HepG2 (cell line): Measurements from ENCODE around the gene SSBP4. TPM values are rescaled to one million over a fixed set of nuclear protein-coding genes. Genes with fewer than 3 reads are reported as not detected.

ENCODE experiments used
- CEBPG ChIP-seq: IDR thresholded peaks from 2 replicates; pipeline ENCODE4 v1.6.1; 2016
- DDIT3 ChIP-seq: sonication (generic); formaldehyde crosslinking; IDR thresholded peaks from 2 replicates; pipeline ENCODE4 v1.4.0; 2020; ENCODE audit warnings: mild to moderate bottlenecking, missing genetic modification reagents
- DNMT1 ChIP-seq: sonication (generic); formaldehyde crosslinking; IDR thresholded peaks from 2 replicates; pipeline ENCODE4 v1.5.1; 2020; ENCODE audit warnings: mild to moderate bottlenecking, missing genetic modification reagents
- GATAD2A ChIP-seq: IDR thresholded peaks from 2 replicates; pipeline ENCODE4 v1.6.1; 2016
- GPBP1L1 ChIP-seq: sonication (generic); formaldehyde crosslinking; IDR thresholded peaks from 2 replicates; pipeline ENCODE4 v1.5.0; 2020; ENCODE audit warnings: mild to moderate bottlenecking, missing genetic modification reagents
- HNRNPK ChIP-seq: fragments of 200-400 bp; formaldehyde crosslinking; IDR thresholded peaks from 2 replicates; pipeline ENCODE4 v1.6.1; 2018; ENCODE audit warnings: low read length, low read depth, moderate library complexity, mild to moderate bottlenecking; ENCODE audit not compliant: poor library complexity, severe bottlenecking
- HOXD1 ChIP-seq: sonication (generic); formaldehyde crosslinking; IDR thresholded peaks from 2 replicates; pipeline ENCODE4 v1.5.0; 2020; ENCODE audit warnings: missing genetic modification reagents
- KLF13 ChIP-seq: sonication (generic); formaldehyde crosslinking; IDR thresholded peaks from 2 replicates; pipeline ENCODE4 v1.4.0; 2020; ENCODE audit warnings: mild to moderate bottlenecking, missing genetic modification reagents
- KLF9 ChIP-seq: IDR thresholded peaks from 2 replicates; pipeline ENCODE4 v1.6.1; 2016; ENCODE audit warnings: low read depth
- NFKB2 ChIP-seq: sonication (generic); formaldehyde crosslinking; IDR thresholded peaks from 2 replicates; pipeline ENCODE4 v1.4.0; 2020; ENCODE audit warnings: missing genetic modification reagents, borderline replicate concordance
- PPARG ChIP-seq: conservative IDR thresholded peaks from 2 replicates; pipeline ENCODE4 v1.6.1; 2016; ENCODE audit warnings: missing biosample characterization, missing genetic modification reagents
- RBM22 ChIP-seq: fragments of 200-400 bp; formaldehyde crosslinking; optimal IDR thresholded peaks from 2 replicates; pipeline ENCODE3; 2017; ENCODE audit warnings: mild to moderate bottlenecking, low read length, moderate library complexity
- RFX5 ChIP-seq: IDR thresholded peaks from 2 replicates; pipeline ENCODE4 v1.6.1; 2011; ENCODE audit warnings: low read depth, low read length, improper control_type of control experiment
- THAP11 ChIP-seq: IDR thresholded peaks from 2 replicates; pipeline ENCODE4 v1.6.1; 2016; ENCODE audit warnings: missing biosample characterization, missing genetic modification reagents
- TRIM24 ChIP-seq: sonication (generic); formaldehyde crosslinking; IDR thresholded peaks from 2 replicates; pipeline ENCODE4 v1.8.0; 2022; ENCODE audit warnings: mild to moderate bottlenecking, missing genetic modification reagents
- XRCC5 ChIP-seq: fragments of 200-400 bp; formaldehyde crosslinking; optimal IDR thresholded peaks from 2 replicates; pipeline ENCODE3; 2017; ENCODE audit warnings: mild to moderate bottlenecking, low read length
- ZBTB8A ChIP-seq: sonication (generic); formaldehyde crosslinking; IDR thresholded peaks from 2 replicates; pipeline ENCODE4 v1.4.0; 2020; ENCODE audit warnings: mild to moderate bottlenecking, low read depth, missing genetic modification reagents, borderline replicate concordance
- ZFP36L2 ChIP-seq: sonication (generic); formaldehyde crosslinking; IDR thresholded peaks from 2 replicates; pipeline ENCODE4 v1.4.0; 2020; ENCODE audit warnings: missing genetic modification reagents
- ZNF468 ChIP-seq: sonication (generic); formaldehyde crosslinking; IDR thresholded peaks from 2 replicates; pipeline ENCODE4 v1.8.0; 2022; ENCODE audit warnings: mild to moderate bottlenecking, moderate library complexity, missing genetic modification reagents
- ZNF501 ChIP-seq: sonication (generic); formaldehyde crosslinking; IDR thresholded peaks from 2 replicates; pipeline ENCODE4 v1.5.1; 2020; ENCODE audit warnings: mild to moderate bottlenecking, moderate library complexity, missing genetic modification reagents
- polyA plus RNA-seq, 8 experiments: library from polyadenylated mRNA; depleted of rRNA in 3 of 8; stranded (reverse) in 7 of 8; unstranded in 1 of 8; fragments of >200 nt; fragmentation: Illumina TruSeq in 4 of 8; extraction: Trizol in 4 of 8; gene quantifications; 2 replicates each; pipeline versions ENCODE4 v1.2.1 to v1.2.3, GENCODE V29; 2011 to 2016; ENCODE audit warnings: low read depth in 4 of 8, missing spikeins in 1 of 8, mixed read lengths in 1 of 8; ENCODE audit not compliant: insufficient read depth in 1 of 8
- total RNA-seq, 5 experiments: library from RNA; depleted of rRNA; stranded (reverse); fragments of >200 nt; fragmentation: Illumina TruSeq; extraction: Trizol; gene quantifications; 2 replicates each; pipeline ENCODE4 v1.2.3, GENCODE V29; 2016; ENCODE audit warnings: low read depth in 1 of 5
- TF ChIP-seq, protein P1 (sequence below): sonication (generic); formaldehyde crosslinking; IDR thresholded peaks from 2 replicates; pipeline ENCODE4 v1.8.1; 2022; ENCODE audit warnings: low read depth, mild to moderate bottlenecking, missing genetic modification reagents
- TF ChIP-seq, protein P2 (sequence below): sonication (generic); formaldehyde crosslinking; IDR thresholded peaks from 2 replicates; pipeline ENCODE4 v1.5.1; 2020; ENCODE audit warnings: mild to moderate bottlenecking, missing genetic modification reagents, moderate library complexity
- TF ChIP-seq, protein P3 (sequence below): IDR thresholded peaks from 2 replicates; pipeline ENCODE4 v1.6.1; 2016; ENCODE audit warnings: mild to moderate bottlenecking

SSBP4 gene
- total and polyA plus RNA-seq, 2 of the 13 experiments (the other 11 are each of a cell fraction or from before 2014, with no cell fraction given), result 20.8 to 39.5 TPM

DNA sequence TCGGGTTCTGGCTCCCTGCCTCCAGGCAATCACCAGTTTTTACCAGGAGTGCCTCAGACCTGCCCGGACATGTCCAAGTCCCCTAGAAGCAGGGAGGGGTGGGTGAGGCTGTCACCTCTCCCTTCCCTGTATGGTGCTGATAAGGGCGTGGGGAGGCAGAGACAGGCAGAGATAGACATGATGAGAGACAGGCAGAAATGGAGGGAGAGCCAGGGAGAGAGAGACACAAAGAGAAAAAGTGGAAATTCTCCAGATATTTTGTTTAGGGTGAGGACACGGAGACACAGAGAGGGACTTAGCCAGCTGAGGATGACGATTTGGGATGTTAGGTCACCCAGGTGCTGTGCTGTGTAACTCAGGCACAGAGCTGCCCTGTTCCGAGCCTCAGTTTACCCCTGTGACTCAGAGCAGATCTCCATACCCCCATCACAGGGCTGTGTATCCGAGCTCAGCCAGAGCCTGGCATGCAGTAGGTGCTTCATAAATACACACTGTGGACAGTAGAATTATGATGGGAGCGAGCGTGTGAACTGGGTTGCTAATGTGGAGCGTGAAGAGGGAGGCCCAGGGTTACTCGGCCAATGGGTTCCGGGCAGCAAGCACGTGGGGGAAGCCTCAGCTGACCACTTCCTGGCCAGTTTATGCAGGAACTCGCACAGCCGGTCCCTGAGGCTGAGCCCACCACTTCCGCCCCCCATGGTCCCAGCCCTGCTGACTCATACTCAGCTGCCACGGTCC is 45.1 kb upstream of the SSBP4 start (continued):
- TF ChIP-seq ZNF468 (CRISPR knock-in tag) (no peak), ZBTB8A (CRISPR knock-in tag) (no peak), RFX5 (no peak), HOXD1 (CRISPR knock-in tag) (0 out of 2 replicates have a peak, but pooled peaks have one; percentile 38), TRIM24 (CRISPR knock-in tag) (0 out of 2 replicates have a peak, but pooled peaks have one; percentile 20), DDIT3 (CRISPR knock-in tag) (no peak), NFKB2 (CRISPR knock-in tag) (peak; percentile 63; the same call in 1 of the 2 replicates), THAP11 (CRISPR knock-in tag) (peak; percentile 82), PPARG (CRISPR knock-in tag) (no peak), DNMT1 (CRISPR knock-in tag) (no peak), RBM22 (peak; percentile 45), XRCC5 (no peak), CEBPG (peak; percentile 19; the same call in 1 of the 2 replicates), ZNF501 (peak; percentile 67; the same call in 1 of the 2 replicates), HNRNPK (peak; percentile 74), KLF13 (CRISPR knock-in tag) (no peak), GPBP1L1 (no peak), KLF9 (no peak), ZFP36L2 (CRISPR knock-in tag) (no peak), GATAD2A (CRISPR knock-in tag) (peak; percentile 76)
- TF ChIP-seq, protein P1, sequence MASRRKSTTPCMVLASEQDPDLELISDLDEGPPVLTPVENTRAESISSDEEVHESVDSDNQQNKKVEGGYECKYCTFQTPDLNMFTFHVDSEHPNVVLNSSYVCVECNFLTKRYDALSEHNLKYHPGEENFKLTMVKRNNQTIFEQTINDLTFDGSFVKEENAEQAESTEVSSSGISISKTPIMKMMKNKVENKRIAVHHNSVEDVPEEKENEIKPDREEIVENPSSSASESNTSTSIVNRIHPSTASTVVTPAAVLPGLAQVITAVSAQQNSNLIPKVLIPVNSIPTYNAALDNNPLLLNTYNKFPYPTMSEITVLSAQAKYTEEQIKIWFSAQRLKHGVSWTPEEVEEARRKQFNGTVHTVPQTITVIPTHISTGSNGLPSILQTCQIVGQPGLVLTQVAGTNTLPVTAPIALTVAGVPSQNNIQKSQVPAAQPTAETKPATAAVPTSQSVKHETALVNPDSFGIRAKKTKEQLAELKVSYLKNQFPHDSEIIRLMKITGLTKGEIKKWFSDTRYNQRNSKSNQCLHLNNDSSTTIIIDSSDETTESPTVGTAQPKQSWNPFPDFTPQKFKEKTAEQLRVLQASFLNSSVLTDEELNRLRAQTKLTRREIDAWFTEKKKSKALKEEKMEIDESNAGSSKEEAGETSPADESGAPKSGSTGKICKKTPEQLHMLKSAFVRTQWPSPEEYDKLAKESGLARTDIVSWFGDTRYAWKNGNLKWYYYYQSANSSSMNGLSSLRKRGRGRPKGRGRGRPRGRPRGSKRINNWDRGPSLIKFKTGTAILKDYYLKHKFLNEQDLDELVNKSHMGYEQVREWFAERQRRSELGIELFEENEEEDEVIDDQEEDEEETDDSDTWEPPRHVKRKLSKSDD (CRISPR knock-in tag), result 0 out of 2 replicates have a peak, but pooled peaks have one; percentile 47
- TF ChIP-seq, protein P2, sequence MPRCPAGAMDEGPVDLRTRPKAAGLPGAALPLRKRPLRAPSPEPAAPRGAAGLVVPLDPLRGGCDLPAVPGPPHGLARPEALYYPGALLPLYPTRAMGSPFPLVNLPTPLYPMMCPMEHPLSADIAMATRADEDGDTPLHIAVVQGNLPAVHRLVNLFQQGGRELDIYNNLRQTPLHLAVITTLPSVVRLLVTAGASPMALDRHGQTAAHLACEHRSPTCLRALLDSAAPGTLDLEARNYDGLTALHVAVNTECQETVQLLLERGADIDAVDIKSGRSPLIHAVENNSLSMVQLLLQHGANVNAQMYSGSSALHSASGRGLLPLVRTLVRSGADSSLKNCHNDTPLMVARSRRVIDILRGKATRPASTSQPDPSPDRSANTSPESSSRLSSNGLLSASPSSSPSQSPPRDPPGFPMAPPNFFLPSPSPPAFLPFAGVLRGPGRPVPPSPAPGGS (CRISPR knock-in tag), result no peak
- TF ChIP-seq, protein P3, sequence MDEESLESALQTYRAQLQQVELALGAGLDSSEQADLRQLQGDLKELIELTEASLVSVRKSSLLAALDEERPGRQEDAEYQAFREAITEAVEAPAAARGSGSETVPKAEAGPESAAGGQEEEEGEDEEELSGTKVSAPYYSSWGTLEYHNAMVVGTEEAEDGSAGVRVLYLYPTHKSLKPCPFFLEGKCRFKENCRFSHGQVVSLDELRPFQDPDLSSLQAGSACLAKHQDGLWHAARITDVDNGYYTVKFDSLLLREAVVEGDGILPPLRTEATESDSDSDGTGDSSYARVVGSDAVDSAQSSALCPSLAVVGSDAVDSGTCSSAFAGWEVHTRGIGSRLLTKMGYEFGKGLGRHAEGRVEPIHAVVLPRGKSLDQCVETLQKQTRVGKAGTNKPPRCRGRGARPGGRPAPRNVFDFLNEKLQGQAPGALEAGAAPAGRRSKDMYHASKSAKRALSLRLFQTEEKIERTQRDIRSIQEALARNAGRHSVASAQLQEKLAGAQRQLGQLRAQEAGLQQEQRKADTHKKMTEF (CRISPR knock-in tag), result peak; percentile 82
